KMS-11 (cell line): ENCODE results near the gene FAM13B.
"Not testable (repeated sequence)": the region's sequence is repeated elsewhere in the genome, so short reads cannot be mapped to it uniquely, and the experiment has no call there.

Experiments used
- H2AFZ ChIP-seq: fragments of 200-600 bp; sonication (generic); 2 replicates; pipeline ENCODE4 v1.6.1; 2016; ENCODE audit warnings: antibody characterized with exemption, mixed run types, low read depth
- H3K27ac ChIP-seq: fragments of 200-600 bp; sonication (generic); 2 replicates; pipeline ENCODE4 v1.6.1; 2016; ENCODE audit warnings: mild to moderate bottlenecking, mixed run types
- H3K27me3 ChIP-seq: fragments of 200-600 bp; sonication (generic); 2 replicates; pipeline ENCODE4 v1.6.1; 2017; ENCODE audit warnings: mild to moderate bottlenecking, low read depth, mixed run types, moderate library complexity; ENCODE audit not compliant: insufficient read depth
- H3K36me3 ChIP-seq: fragments of 200-600 bp; sonication (generic); 2 replicates; pipeline ENCODE4 v1.6.1; 2017; ENCODE audit warnings: mild to moderate bottlenecking, mixed run types; ENCODE audit not compliant: insufficient read depth
- H3K4me1 ChIP-seq: fragments of 200-600 bp; sonication (generic); 2 replicates; pipeline ENCODE4 v1.6.1; 2016; ENCODE audit warnings: mild to moderate bottlenecking, low read depth, mixed run types; ENCODE audit not compliant: poor library complexity, severe bottlenecking
- H3K4me2 ChIP-seq: fragments of 200-600 bp; sonication (generic); 2 replicates; pipeline ENCODE4 v1.7.0; 2016; ENCODE audit warnings: mild to moderate bottlenecking, mixed run types
- H3K4me3 ChIP-seq: fragments of 200-600 bp; sonication (generic); IDR thresholded peaks from 2 replicates; pipeline ENCODE4 v1.6.1; 2017; ENCODE audit warnings: low read depth, low read length, mixed read lengths; ENCODE audit not compliant: insufficient read depth
- H3K79me2 ChIP-seq: fragments of 200-600 bp; sonication (generic); 2 replicates; pipeline ENCODE4 v1.6.1; 2016; ENCODE audit warnings: low read depth, mixed run types; ENCODE audit not compliant: insufficient read depth
- H3K9ac ChIP-seq: fragments of 200-600 bp; sonication (generic); 2 replicates; pipeline ENCODE4 v1.6.1; 2016; ENCODE audit warnings: mild to moderate bottlenecking, mixed run types
- H4K20me1 ChIP-seq: fragments of 200-600 bp; sonication (generic); 2 replicates; pipeline ENCODE4 v1.6.1; 2016; ENCODE audit warnings: mild to moderate bottlenecking, mixed run types; ENCODE audit not compliant: insufficient read depth
- TF ChIP-seq, protein P1 (sequence below): fragments of 200-600 bp; sonication (generic); conservative IDR thresholded peaks from 2 replicates; pipeline ENCODE4 v1.6.1; 2017; ENCODE audit warnings: low read depth, mild to moderate bottlenecking, antibody characterized with exemption, low read length, moderate library complexity, mixed read lengths

The FAM13B gene

DNA sequence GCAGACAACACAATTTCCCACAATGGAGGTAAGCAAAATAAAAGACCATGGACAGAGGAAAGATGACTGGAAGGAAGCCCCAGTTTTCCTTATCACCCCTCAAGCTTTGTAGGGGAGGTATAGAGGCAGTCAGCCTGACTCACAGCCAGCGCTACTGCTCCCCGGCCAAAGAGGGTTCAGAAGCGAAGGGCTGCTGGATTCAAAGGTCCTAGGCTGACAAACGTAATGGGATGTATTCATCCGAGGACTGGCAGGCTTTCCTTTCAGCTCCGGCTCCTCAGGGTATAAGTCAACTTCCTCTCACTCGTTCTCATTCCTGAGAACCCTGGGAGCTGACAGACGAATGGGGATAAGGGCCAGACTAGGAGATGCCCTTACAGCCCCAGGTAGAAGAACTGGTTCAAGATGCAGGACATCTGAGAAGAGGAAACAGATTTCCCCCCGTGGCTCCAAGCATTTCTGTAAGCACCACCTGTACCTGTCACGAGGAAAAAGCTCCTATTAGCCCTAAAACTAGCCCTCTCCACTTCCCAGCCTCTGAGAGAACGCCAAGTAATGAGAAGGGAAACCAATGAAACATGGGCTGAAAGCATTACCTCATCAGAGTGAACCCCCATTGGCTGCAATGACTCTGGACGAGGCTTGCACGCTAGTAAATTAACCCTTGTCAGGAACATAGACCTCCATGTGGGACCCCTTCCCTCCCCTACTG, 22.1 kb upstream of the FAM13B start:
- no peak overlapping the region for H2AFZ ChIP-seq
- no peaks in the 10 kb centered on the region for H3K79me2 ChIP-seq
- no peaks in the 10 kb centered on the region for H3K4me1 ChIP-seq
- no peaks in the 10 kb centered on the region for H3K36me3 ChIP-seq
- no peak overlapping the region for H3K4me2 ChIP-seq
- H3K27me3 ChIP-seq, result no peaks in the 10 kb centered on the region
- H3K4me3 ChIP-seq, result no peak overlapping the region
- H4K20me1 ChIP-seq, result no peaks in the 10 kb centered on the region
- no peak overlapping the region for H3K9ac ChIP-seq
- TF ChIP-seq, protein P1, sequence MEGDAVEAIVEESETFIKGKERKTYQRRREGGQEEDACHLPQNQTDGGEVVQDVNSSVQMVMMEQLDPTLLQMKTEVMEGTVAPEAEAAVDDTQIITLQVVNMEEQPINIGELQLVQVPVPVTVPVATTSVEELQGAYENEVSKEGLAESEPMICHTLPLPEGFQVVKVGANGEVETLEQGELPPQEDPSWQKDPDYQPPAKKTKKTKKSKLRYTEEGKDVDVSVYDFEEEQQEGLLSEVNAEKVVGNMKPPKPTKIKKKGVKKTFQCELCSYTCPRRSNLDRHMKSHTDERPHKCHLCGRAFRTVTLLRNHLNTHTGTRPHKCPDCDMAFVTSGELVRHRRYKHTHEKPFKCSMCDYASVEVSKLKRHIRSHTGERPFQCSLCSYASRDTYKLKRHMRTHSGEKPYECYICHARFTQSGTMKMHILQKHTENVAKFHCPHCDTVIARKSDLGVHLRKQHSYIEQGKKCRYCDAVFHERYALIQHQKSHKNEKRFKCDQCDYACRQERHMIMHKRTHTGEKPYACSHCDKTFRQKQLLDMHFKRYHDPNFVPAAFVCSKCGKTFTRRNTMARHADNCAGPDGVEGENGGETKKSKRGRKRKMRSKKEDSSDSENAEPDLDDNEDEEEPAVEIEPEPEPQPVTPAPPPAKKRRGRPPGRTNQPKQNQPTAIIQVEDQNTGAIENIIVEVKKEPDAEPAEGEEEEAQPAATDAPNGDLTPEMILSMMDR, result no peak
- H3K27ac ChIP-seq, result no peak overlapping the region

DNA sequence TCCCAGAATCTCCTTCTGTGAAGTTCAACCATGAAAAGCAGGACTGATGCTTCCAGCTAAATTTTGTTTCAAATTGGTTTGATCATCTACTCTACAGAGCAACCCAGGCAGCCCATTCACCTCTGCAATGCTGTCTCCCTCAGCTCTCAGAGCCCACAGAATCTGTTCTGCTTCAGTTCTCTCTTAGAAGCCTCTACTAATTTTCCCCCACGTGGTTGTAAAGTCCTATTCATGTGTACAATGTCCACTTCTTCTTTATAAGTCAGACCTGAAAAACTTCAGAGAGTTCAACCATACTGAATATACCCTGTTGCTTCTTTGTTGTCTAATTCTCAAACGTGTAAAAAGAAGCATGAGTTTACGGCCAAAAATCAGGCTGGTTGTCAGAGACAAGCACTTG, 21.3 kb upstream of the FAM13B start:
- no peaks in the 10 kb centered on the region for H3K79me2 ChIP-seq
- H2AFZ ChIP-seq, result no peak overlapping the region
- H3K4me3 ChIP-seq, result no peak overlapping the region
- no peak overlapping the region for H3K4me2 ChIP-seq
- no peak overlapping the region for H3K27ac ChIP-seq
- H3K27me3 ChIP-seq, result no peaks in the 10 kb centered on the region
- no peaks in the 10 kb centered on the region for H3K4me1 ChIP-seq
- no peaks in the 10 kb centered on the region for H4K20me1 ChIP-seq
- TF ChIP-seq, protein P1, result no peak
- no peak overlapping the region for H3K9ac ChIP-seq
- H3K36me3 ChIP-seq, result no peaks in the 10 kb centered on the region

DNA sequence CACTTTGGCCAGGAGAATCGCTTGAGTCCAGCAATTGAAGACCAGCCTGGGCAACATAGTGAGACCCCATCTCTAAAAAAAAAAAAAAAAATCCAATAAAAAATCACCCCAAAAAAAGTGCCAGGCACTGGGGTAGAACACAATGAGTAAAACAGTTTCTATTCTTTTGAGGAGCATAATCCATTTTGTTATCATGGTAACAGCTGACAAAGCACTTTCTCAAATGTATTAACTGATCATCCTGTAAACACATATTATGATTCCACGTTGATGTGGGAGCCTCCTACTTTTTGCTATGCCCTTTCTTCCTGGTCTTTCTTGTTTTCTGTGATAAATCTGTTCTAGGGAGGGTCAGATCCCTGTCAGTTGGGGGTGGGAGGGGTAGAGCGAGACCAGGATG, 20.7 kb upstream of the FAM13B start:
- H3K4me2 ChIP-seq, result no peak overlapping the region

DNA sequence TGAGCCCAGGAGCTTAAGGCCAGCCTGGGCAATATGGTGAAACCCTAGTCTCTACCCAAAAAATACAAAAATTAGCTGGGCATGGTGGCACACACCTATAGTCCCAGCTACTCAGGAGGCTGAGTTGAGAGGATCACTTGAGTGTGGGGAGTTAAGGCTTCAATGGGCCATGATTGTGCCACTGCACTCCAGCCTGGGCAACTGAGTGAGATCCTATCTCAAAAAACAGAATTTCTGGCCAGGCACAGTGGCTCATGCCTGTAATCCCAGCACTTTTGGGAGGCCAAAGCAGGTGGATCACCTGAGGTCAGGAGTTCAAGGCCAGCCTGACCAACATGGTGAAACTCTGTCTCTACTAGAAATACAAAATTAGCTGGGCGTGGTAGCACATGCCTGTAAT, 19.8 kb upstream of the FAM13B start:
- H4K20me1 ChIP-seq, H2AFZ ChIP-seq, H3K36me3 ChIP-seq, H3K9ac ChIP-seq, H3K27ac ChIP-seq, H3K4me2 ChIP-seq, H3K4me1 ChIP-seq, H3K27me3 ChIP-seq, H3K4me3 ChIP-seq, H3K79me2 ChIP-seq: not testable (repeated sequence)

More for the DNA sequence above, 20.7 kb upstream of the FAM13B start:
- no peaks in the 10 kb centered on the region for H3K36me3 ChIP-seq
- no peaks in the 10 kb centered on the region for H3K79me2 ChIP-seq
- TF ChIP-seq, protein P1, result no peak
- no peaks in the 10 kb centered on the region for H3K4me1 ChIP-seq
- no peak overlapping the region for H3K27ac ChIP-seq
- no peaks in the 10 kb centered on the region for H3K27me3 ChIP-seq
- H2AFZ ChIP-seq, result no peak overlapping the region
- H4K20me1 ChIP-seq, result no peaks in the 10 kb centered on the region
- no peak overlapping the region for H3K9ac ChIP-seq
- H3K4me3 ChIP-seq, result no peak overlapping the region

DNA sequence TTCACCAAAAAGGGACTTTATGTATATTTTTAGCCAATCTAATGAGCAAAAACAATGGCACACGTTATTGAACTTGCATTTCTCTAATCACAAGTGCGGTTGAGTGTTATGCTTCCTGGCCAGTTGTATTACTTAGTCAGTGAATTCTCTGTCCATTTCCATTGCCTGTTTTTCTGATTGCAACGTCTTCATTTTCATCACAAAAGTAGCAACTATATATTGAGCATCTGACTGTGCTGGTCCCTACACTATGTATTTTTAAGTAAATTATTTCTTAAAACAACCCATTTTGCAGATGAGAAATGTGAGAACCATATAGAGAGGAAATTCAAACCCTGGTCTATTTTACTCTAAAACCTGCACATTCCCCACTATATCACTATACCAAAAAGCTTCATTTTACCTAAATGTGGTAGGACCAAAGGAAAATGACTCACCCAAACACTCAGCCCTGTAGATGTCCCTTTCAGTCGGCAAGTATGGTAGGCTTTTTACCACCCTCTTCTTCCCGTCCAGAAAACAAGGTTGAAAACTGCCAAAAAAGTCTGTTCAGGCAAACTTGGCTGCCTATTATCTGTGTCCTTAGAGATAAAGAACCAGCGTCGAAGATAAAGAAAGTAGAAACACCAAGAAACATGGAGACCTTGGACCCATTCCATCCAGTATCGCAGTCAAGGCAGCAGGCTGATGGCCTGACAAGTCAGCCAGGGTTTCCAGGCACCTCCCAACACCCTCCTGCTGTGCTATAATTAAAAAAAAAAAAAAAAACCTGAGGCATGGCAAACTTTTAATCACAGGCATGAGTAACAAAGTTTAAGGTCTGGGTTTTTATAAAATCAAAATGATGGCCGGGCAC, 18.8 kb upstream of the FAM13B start:
- Histone ChIP-seq H3K27me3 (no peaks in the 10 kb centered on the region), H3K9ac (no peak overlapping the region), H3K36me3 (no peaks in the 10 kb centered on the region), H3K4me1 (no peaks in the 10 kb centered on the region), H3K4me3 (no peak overlapping the region), H3K27ac (no peak overlapping the region), H2AFZ (no peak overlapping the region), H3K79me2 (no peaks in the 10 kb centered on the region), H4K20me1 (no peaks in the 10 kb centered on the region), H3K4me2 (no peak overlapping the region)
- TF ChIP-seq, protein P1, result no peak

DNA sequence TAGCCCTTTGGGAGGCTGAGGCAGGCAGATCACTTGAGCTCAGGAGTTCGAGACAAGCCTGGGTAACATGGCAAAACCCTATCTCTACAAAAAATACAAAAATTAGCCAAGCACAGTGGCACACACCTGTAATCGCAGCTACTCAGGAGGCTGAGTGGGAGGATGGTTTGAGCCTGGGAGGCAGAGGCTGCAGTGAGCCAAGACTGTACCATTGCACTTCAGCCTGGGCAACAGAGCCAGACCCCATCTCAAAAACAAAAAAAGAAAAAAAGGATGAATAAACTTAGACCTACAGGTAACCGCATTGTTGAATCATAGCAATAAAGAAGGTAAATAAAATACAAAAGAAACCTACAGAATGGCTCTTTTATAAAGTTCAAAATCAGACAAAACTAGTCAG, 12.4 kb upstream of the FAM13B start:
- H3K36me3 ChIP-seq, H3K9ac ChIP-seq, H4K20me1 ChIP-seq, H3K4me1 ChIP-seq, H3K79me2 ChIP-seq, H2AFZ ChIP-seq, H3K27me3 ChIP-seq, H3K27ac ChIP-seq, H3K4me2 ChIP-seq, H3K4me3 ChIP-seq: not testable (repeated sequence)
